H1 (cell line): ENCODE data around the gene CUTA. TPM values are rescaled to one million over a fixed set of nuclear protein-coding genes. Genes with fewer than 3 reads are reported as not detected.

Experiments
- CTCF ChIA-PET: fragments of 300-600 bp; sonication (Branson Sonifier 250); formaldehyde crosslinking; loops from one replicate; lab custom pipeline; 2021; ENCODE audit not compliant: partially characterized antibody; lab: Charles Lee
- POLR2A ChIA-PET: fragments of 300-600 bp; sonication (Branson Sonifier 250); formaldehyde crosslinking; loops from one replicate; lab custom pipeline; 2021; ENCODE audit warnings: inconsistent platforms; ENCODE audit not compliant: partially characterized antibody; lab: Charles Lee
- DNase-seq, 2 experiments: peaks; one replicate each; pipeline versions ENCODE4 v3.0.0 to v3.0.0-alpha.2; 2010 to 2022; ENCODE audit warnings: low spot score in 2 of 2, low read depth in 1 of 2, mixed read lengths in 1 of 2
- FAIRE-seq: peaks from 2 replicates; lab custom pipeline; 2011; peaks lifted over from hg19 to GRCh38; lab: Jason Lieb, UNC
- H2AFZ ChIP-seq: 2 replicates; pipeline ENCODE4 v1.8.1; 2012; ENCODE audit warnings: low read length, inconsistent platforms
- H2AK5ac ChIP-seq: 2 replicates; pipeline ENCODE4 v1.6.1; 2013; ENCODE audit warnings: low read depth, low read length
- H2BK120ac ChIP-seq: replicated peaks from 2 replicates; pipeline ENCODE3; 2013; ENCODE audit warnings: low read depth, low read length, inconsistent platforms
- H2BK12ac ChIP-seq: 2 replicates; pipeline ENCODE4 v1.6.1; 2013; ENCODE audit warnings: low read depth, low read length
- H2BK15ac ChIP-seq: 2 replicates; pipeline ENCODE4 v1.6.1; 2013; ENCODE audit warnings: low read length
- H2BK20ac ChIP-seq: 2 replicates; pipeline ENCODE4 v1.6.1; 2013; ENCODE audit warnings: low read length
- H2BK5ac ChIP-seq: 2 replicates; pipeline ENCODE4 v1.6.1; 2013; ENCODE audit warnings: low read depth, low read length
- H3K14ac ChIP-seq: 2 replicates; pipeline ENCODE4 v1.6.1; 2013; ENCODE audit warnings: inconsistent platforms; ENCODE audit not compliant: insufficient read length
- H3K18ac ChIP-seq: 2 replicates; pipeline ENCODE4 v1.6.1; 2013; ENCODE audit warnings: low read length; ENCODE audit errors: extremely low read depth
- H3K23ac ChIP-seq: 2 replicates; pipeline ENCODE4 v1.6.1; 2013; ENCODE audit warnings: inconsistent platforms; ENCODE audit not compliant: insufficient read length
- H3K23me2 ChIP-seq: 2 replicates; pipeline ENCODE4 v1.6.1; 2013; ENCODE audit warnings: low read depth, low read length
- H3K27ac ChIP-seq: 2 replicates; pipeline ENCODE4 v1.6.1; 2011; ENCODE audit warnings: low read depth, low read length, inconsistent platforms
- H3K27me3 ChIP-seq, 4 experiments: replicated peaks in 1 of 4; 1 replicate in 1 of 4; 2 replicates in 3 of 4; pipeline versions ENCODE4 v1.6.1 to v1.8.1; 2011 to 2013; ENCODE audit warnings: low read length in 3 of 4, mild to moderate bottlenecking in 3 of 4, inconsistent platforms in 2 of 4, mixed read lengths in 2 of 4, moderate library complexity in 1 of 4; ENCODE audit not compliant: control insufficient read depth in 3 of 4, insufficient read depth in 3 of 4; ENCODE audit errors: extremely low read depth in 1 of 4
- H3K36me3 ChIP-seq, 4 experiments: 2 replicates each; pipeline versions ENCODE4 v1.6.1 to v1.8.1; 2011 to 2013; ENCODE audit warnings: mild to moderate bottlenecking in 4 of 4, low read length in 3 of 4, moderate library complexity in 2 of 4, control low read depth in 1 of 4, inconsistent platforms in 1 of 4; ENCODE audit not compliant: insufficient read depth in 4 of 4, control insufficient read depth in 2 of 4
- H3K4ac ChIP-seq: replicated peaks from 2 replicates; pipeline ENCODE3; 2013; ENCODE audit warnings: low read length, low read depth, mixed read lengths, inconsistent platforms; ENCODE audit not compliant: insufficient read length
- H3K4me1 ChIP-seq, 4 experiments: replicated peaks in 1 of 4; 1 replicate in 1 of 4; 2 replicates in 3 of 4; pipeline versions ENCODE4 v1.6.1 to v1.8.1; 2011 to 2013; ENCODE audit warnings: low read length in 3 of 4, inconsistent platforms in 2 of 4, mixed read lengths in 1 of 4; ENCODE audit not compliant: insufficient read depth in 4 of 4, control insufficient read depth in 3 of 4
- H3K4me2 ChIP-seq, 2 experiments: 2 replicates each; pipeline versions ENCODE4 v1.6.1 to v1.8.1; 2011 to 2013; ENCODE audit warnings: low read depth in 2 of 2, low read length in 2 of 2, control low read depth in 1 of 2, inconsistent platforms in 1 of 2, mild to moderate bottlenecking in 1 of 2; ENCODE audit not compliant: insufficient read depth in 1 of 2
- H3K4me3 ChIP-seq, 4 experiments: fragments of 200-600, 300-600 bp in 1 of 4; sonication (generic), shearing (Covaris generic), sonication (Bioruptor Twin) in 1 of 4; 2 replicates each; pipeline versions ENCODE4 v1.5.1 to v1.8.1; 2011 to 2016; ENCODE audit warnings: low read length in 4 of 4, low read depth in 3 of 4, control low read depth in 2 of 4, inconsistent platforms in 2 of 4, mild to moderate bottlenecking in 2 of 4, mixed read lengths in 1 of 4, moderate library complexity in 1 of 4; ENCODE audit not compliant: insufficient read depth in 2 of 4; ENCODE audit errors: extremely low read depth in 1 of 4
- H3K56ac ChIP-seq: replicated peaks from 2 replicates; pipeline ENCODE3; 2013; ENCODE audit warnings: low read depth, mild to moderate bottlenecking, mixed read lengths, low read length, inconsistent platforms; ENCODE audit not compliant: insufficient read length
- H3K79me1 ChIP-seq: 2 replicates; pipeline ENCODE4 v1.6.1; 2013; ENCODE audit warnings: low read depth, low read length, control low read depth
- H3K79me2 ChIP-seq, 2 experiments: 2 replicates each; pipeline versions ENCODE4 v1.6.1 to v1.8.1; 2012 to 2013; ENCODE audit warnings: low read length in 2 of 2, mild to moderate bottlenecking in 2 of 2, inconsistent platforms in 1 of 2; ENCODE audit not compliant: insufficient read depth in 2 of 2, control insufficient read depth in 1 of 2
- H3K9ac ChIP-seq, 4 experiments: replicated peaks in 1 of 4; 1 replicate in 1 of 4; 2 replicates in 3 of 4; pipeline versions ENCODE4 v1.6.1 to v1.8.1; 2011 to 2013; ENCODE audit warnings: low read depth in 3 of 4, low read length in 3 of 4, control low read depth in 2 of 4, mild to moderate bottlenecking in 2 of 4, moderate library complexity in 2 of 4, inconsistent platforms in 1 of 4; ENCODE audit errors: extremely low read depth in 1 of 4
- H3K9me3 ChIP-seq, 2 experiments: 2 replicates each; pipeline versions ENCODE4 v1.6.1 to v1.8.1; 2012 to 2013; ENCODE audit warnings: mild to moderate bottlenecking in 2 of 2, moderate library complexity in 2 of 2, control low read depth in 1 of 2, inconsistent platforms in 1 of 2, low read depth in 1 of 2, low read length in 1 of 2, mixed read lengths in 1 of 2; ENCODE audit not compliant: insufficient read depth in 2 of 2
- H4K20me1 ChIP-seq, 2 experiments: replicated peaks in 1 of 2; 2 replicates each; pipeline versions ENCODE3 to v1.8.1; 2011 to 2013; ENCODE audit warnings: inconsistent platforms in 2 of 2, low read length in 2 of 2, mild to moderate bottlenecking in 1 of 2; ENCODE audit not compliant: insufficient read depth in 2 of 2, control insufficient read depth in 1 of 2
- H4K5ac ChIP-seq: 2 replicates; pipeline ENCODE4 v1.6.1; 2013; ENCODE audit warnings: low read length, low read depth, mixed read lengths, inconsistent platforms; ENCODE audit not compliant: insufficient read length
- H4K8ac ChIP-seq: 2 replicates; pipeline ENCODE4 v1.8.0; 2013; ENCODE audit warnings: mild to moderate bottlenecking, moderate library complexity, low read length, inconsistent platforms; ENCODE audit not compliant: insufficient read depth; ENCODE audit errors: extremely low read depth
- H4K91ac ChIP-seq: replicated peaks from 2 replicates; pipeline ENCODE3; 2013; ENCODE audit warnings: low read length, mixed read lengths, inconsistent platforms; ENCODE audit not compliant: insufficient read length
- ATF3 ChIP-seq: IDR thresholded peaks from 2 replicates; pipeline ENCODE4 v1.6.1; 2011; ENCODE audit warnings: low read depth, mild to moderate bottlenecking, low read length; ENCODE audit not compliant: insufficient read depth
- CBX5 ChIP-seq: fragments of 300-800, 300-1000 bp; sonication (generic); IDR thresholded peaks from 2 replicates; pipeline ENCODE4 v1.7.1; 2016; ENCODE audit warnings: antibody characterized with exemption, low read length, low read depth
- GTF2F1 ChIP-seq: IDR thresholded peaks from 2 replicates; pipeline ENCODE4 v1.6.1; 2012; ENCODE audit warnings: low read depth, low read length, improper control_type of control experiment, borderline replicate concordance
- HDAC6 ChIP-seq: IDR thresholded peaks from one replicate; pipeline ENCODE4 v1.7.1; 2012; ENCODE audit warnings: low read depth, mild to moderate bottlenecking, inconsistent platforms, low read length, moderate library complexity
- KDM5A ChIP-seq: fragments of 200-600 bp; IDR thresholded peaks from 2 replicates; pipeline ENCODE4 v1.7.1; 2012; ENCODE audit warnings: mild to moderate bottlenecking, low read length, inconsistent platforms, mixed read lengths
- MAFK ChIP-seq: IDR thresholded peaks from 2 replicates; pipeline ENCODE4 v1.6.1; 2012; ENCODE audit warnings: low read depth, mild to moderate bottlenecking, improper control_type of control experiment, low read length
- NRF1 ChIP-seq: IDR thresholded peaks from 2 replicates; pipeline ENCODE4 v1.6.1; 2011; ENCODE audit warnings: mild to moderate bottlenecking, low read depth, low read length, improper control_type of control experiment
- POLR2AphosphoS5 ChIP-seq: IDR thresholded peaks from 2 replicates; pipeline ENCODE4 v1.6.1; 2011; ENCODE audit warnings: low read depth, low read length
- RNF2 ChIP-seq: fragments of 200-900, 300-1000 bp; sonication (generic); IDR thresholded peaks from 2 replicates; pipeline ENCODE4 v1.7.1; 2016; ENCODE audit warnings: borderline replicate concordance, low read depth, mild to moderate bottlenecking, antibody characterized with exemption, low read length; ENCODE audit not compliant: poor library complexity, severe bottlenecking; ENCODE audit errors: missing control alignments
- SIX5 ChIP-seq: IDR thresholded peaks from 2 replicates; pipeline ENCODE4 v1.6.1; 2011; ENCODE audit warnings: mild to moderate bottlenecking, low read depth, low read length
- SP1 ChIP-seq: IDR thresholded peaks from 2 replicates; pipeline ENCODE4 v1.6.1; 2011; ENCODE audit warnings: low read depth, low read length
- WGBS, 2 experiments: shearing (Covaris generic) in 1 of 2; methylation state at CpG; one replicate each; pipeline versions ENCODE4 v1.1.6 to v1.1.7; 2013 to 2015; ENCODE audit warnings: low lambda C conversion rate in 2 of 2, mixed read lengths in 2 of 2, inconsistent platforms in 1 of 2, low coverage in 1 of 2, missing lambda C conversion rate in 1 of 2; ENCODE audit not compliant: insufficient replicate concordance in 2 of 2, insufficient coverage in 1 of 2, insufficient read length in 1 of 2; ENCODE audit errors: extremely low coverage in 1 of 2, missing lambda C conversion rate in 1 of 2; 5-methylcytosine and 5-hydroxymethylcytosine counted together
- polyA plus RNA-seq, 7 experiments: library from polyadenylated mRNA; depleted of rRNA in 3 of 7; stranded (reverse) in 5 of 7; unstranded in 2 of 7; fragments of >200 nt in 5 of 7; fragments of 200-250 nt in 2 of 7; gene quantifications; 1 replicate in 5 of 7; 2 replicates in 1 of 7; 4 replicates in 1 of 7; pipeline versions ENCODE4 v1.2.1 to v1.2.3, GENCODE V29; 2011 to 2013; ENCODE audit warnings: missing spikeins in 2 of 7, mixed read lengths in 2 of 7
- total RNA-seq: library from RNA; stranded (reverse); fragmentation: NEBNext Ultra II Directional; extraction: Animal tissue kit (Norgen Biotek cat#: 25700); gene quantifications from 2 replicates; pipeline ENCODE4 v1.2.1, GENCODE V29; 2021

CUTA gene
- total and polyA plus RNA-seq, 2 of the 8 experiments (the other 6 are each of a cell fraction or from before 2014, with no cell fraction given): 297 to 460 TPM

DNA sequence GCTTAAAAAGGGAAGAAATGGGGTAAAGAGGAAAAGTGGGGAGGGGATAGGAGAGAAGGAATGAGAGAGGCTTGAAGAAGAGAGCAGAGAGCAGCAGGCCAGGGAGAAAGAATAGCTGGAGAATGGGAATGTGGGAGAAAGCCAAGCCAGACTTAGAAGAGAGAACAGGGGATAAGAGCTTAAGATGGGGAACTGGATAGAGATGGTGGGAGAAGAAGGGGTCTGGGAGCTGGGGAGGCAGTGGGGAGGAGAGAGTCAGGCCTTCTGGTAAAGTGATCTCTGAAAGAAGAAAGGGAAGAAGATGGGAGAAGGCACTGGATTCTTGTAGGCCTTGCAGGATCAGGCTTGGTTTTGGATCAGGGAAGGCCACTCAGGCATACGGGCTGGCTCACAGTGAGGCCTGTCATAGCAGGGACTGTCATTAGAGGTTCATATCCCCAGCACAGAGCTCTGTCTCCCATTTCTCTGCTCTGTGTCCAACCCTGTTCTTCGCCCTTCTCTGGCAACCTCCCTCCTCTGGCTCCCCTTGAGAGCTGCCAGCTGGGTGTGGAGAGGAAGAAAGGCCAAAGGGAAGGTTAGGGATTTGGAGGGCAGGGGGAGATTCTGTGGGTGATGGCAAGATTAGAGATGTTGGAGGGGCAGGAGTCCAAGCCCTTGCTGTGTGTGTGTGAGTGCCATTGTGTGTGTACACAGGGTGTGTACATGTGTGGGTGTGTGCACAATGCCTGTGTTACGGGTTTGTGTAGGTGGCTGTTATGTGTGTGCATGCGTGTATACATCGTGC is 11.3 kb upstream of the CUTA start:
- H3K9ac ChIP-seq: no peak overlapping the region
- H3K18ac ChIP-seq: 0 out of 2 replicates have a peak overlapping the region, but pooled peaks have one; percentile 5
- DNase-seq: no peak
- no peak overlapping the region for H4K5ac ChIP-seq
- no peak overlapping the region for H3K4ac ChIP-seq
- peaks cover 0 to 12% of the 10 kb centered on the region in 2 experiments for H4K20me1 ChIP-seq
- peak overlapping the region in 1 of 4 experiments; percentile 58; a peak in 3 of 8 replicates for H3K4me3 ChIP-seq
- no peak overlapping the region for H3K14ac ChIP-seq
- peaks cover 39% of the 10 kb centered on the region for H3K23me2 ChIP-seq
- peak overlapping the region; percentile 38; the same call in 1 of the 2 replicates for H2BK20ac ChIP-seq
- no peak overlapping the region for H3K23ac ChIP-seq
- peak overlapping the region; percentile 83 to 91 for H3K4me2 ChIP-seq
- H3K79me2 ChIP-seq: peaks cover 13 to 64% of the 10 kb centered on the region in 2 experiments
- H2BK5ac ChIP-seq: peak overlapping the region; percentile 92; the same call in 1 of the 2 replicates
- H3K36me3 ChIP-seq: peaks cover 0 to 3% (median 0%) of the 10 kb centered on the region in 4 experiments; a peak in 2 of 8 replicates
- FAIRE-seq: no peak
- peak overlapping the region; percentile 94 for H4K91ac ChIP-seq
- peak overlapping the region; percentile 100 for H2BK15ac ChIP-seq
- H3K4me1 ChIP-seq: peaks cover 15 to 51% (median 29%) of the 10 kb centered on the region in 4 experiments
- H4K8ac ChIP-seq: no peak overlapping the region
- peak overlapping the region; percentile 43 for H3K56ac ChIP-seq
- no peak overlapping the region for H2AFZ ChIP-seq
- H3K79me1 ChIP-seq: peaks cover 17% of the 10 kb centered on the region
- H3K9me3 ChIP-seq: no peaks in the 10 kb centered on the region
- no peak overlapping the region for H2BK120ac ChIP-seq
- H3K27ac ChIP-seq: no peak overlapping the region
- peak overlapping the region; percentile 65; the same call in 1 of the 2 replicates for H2BK12ac ChIP-seq
- H3K27me3 ChIP-seq: no peaks in the 10 kb centered on the region
- 91% methylated on average over 5 of the region's 5 CpGs; no CpG with 5 or more reads in 1 of the 2 experiments for WGBS, 2 experiments
- peak overlapping the region; percentile 79; the same call in 1 of the 2 replicates for H2AK5ac ChIP-seq
- CTCF ChIA-PET: interaction anchor here (0.6 to 4.1 kb wide), 6 partner anchors 12 to 189 kb away, joined by 3 to 22 read pairs (median 4); no protein-coding TSS in a partner anchor
- POLR2A ChIA-PET: interaction anchor here (0.5 to 14.8 kb wide), 7 partner anchors 10 to 130 kb away, joined by 3 to 381 read pairs (median 24); partner anchors contain the start of genes CUTA, PHF1, RGL2 and SYNGAP1
- TF ChIP-seq POLR2AphosphoS5: no peak
- TF ChIP-seq RNF2: no peak
- no peak for TF ChIP-seq GTF2F1
- TF ChIP-seq HDAC6: no peak
- TF ChIP-seq SP1: no peak
- TF ChIP-seq CBX5: no peak
- no peak for TF ChIP-seq SIX5
- no peak for TF ChIP-seq NRF1
- TF ChIP-seq MAFK: no peak
- TF ChIP-seq KDM5A: no peak
- TF ChIP-seq ATF3: no peak
